ES-I3 (cell line): Measurements from ENCODE around the gene CLSTN2.

ENCODE experiments used
- H3K36me3 ChIP-seq: 2 replicates; pipeline ENCODE4 v1.6.1; 2013; ENCODE audit warnings: mild to moderate bottlenecking, low read length, control low read depth, moderate library complexity; ENCODE audit not compliant: insufficient read depth
- H3K4me1 ChIP-seq: 2 replicates; pipeline ENCODE4 v1.6.1; 2013; ENCODE audit warnings: mild to moderate bottlenecking, control low read depth, low read length; ENCODE audit not compliant: insufficient read depth
- H3K9ac ChIP-seq: 2 replicates; pipeline ENCODE4 v1.6.1; 2013; ENCODE audit warnings: low read depth, mild to moderate bottlenecking, low read length, moderate library complexity
- H3K9me3 ChIP-seq: 2 replicates; pipeline ENCODE4 v1.6.1; 2013; ENCODE audit warnings: mild to moderate bottlenecking, low read length, moderate library complexity; ENCODE audit not compliant: control insufficient read depth, insufficient read depth

CLSTN2 gene

GRCh38 chr3:140470962-140471361 is 536.0 kb downstream of the CLSTN2 start:
- Histone ChIP-seq H3K9ac (no peak overlapping the region), H3K9me3 (no peaks in the 10 kb centered on the region), H3K4me1 (0 out of 2 replicates have a peak, but pooled peaks cover 9% of the 10 kb centered on the region), H3K36me3 (no peaks in the 10 kb centered on the region)

GRCh38 chr3:140472306-140473020 is 537.5 kb downstream of the CLSTN2 start:
- Histone ChIP-seq H3K9ac (no peak overlapping the region), H3K4me1 (0 out of 2 replicates have a peak, but pooled peaks cover 9% of the 10 kb centered on the region), H3K36me3 (no peaks in the 10 kb centered on the region), H3K9me3 (no peaks in the 10 kb centered on the region)

GRCh38 chr3:140487566-140487965 is 552.6 kb downstream of the CLSTN2 start:
- H3K4me1 ChIP-seq, result no peaks in the 10 kb centered on the region
- no peaks in the 10 kb centered on the region for H3K36me3 ChIP-seq
- H3K9ac ChIP-seq, result no peak overlapping the region
- H3K9me3 ChIP-seq, result peaks cover 4% of the 10 kb centered on the region; the same call in 1 of the 2 replicates

GRCh38 chr3:140493271-140493670 is 558.3 kb downstream of the CLSTN2 start:
- no peaks in the 10 kb centered on the region for H3K9me3 ChIP-seq
- H3K36me3 ChIP-seq, result no peaks in the 10 kb centered on the region
- no peak overlapping the region for H3K9ac ChIP-seq
- H3K4me1 ChIP-seq, result no peaks in the 10 kb centered on the region

GRCh38 chr3:140494970-140495369 is 560.0 kb downstream of the CLSTN2 start:
- Histone ChIP-seq H3K4me1 (no peaks in the 10 kb centered on the region), H3K36me3 (no peaks in the 10 kb centered on the region), H3K9ac (no peak overlapping the region), H3K9me3 (no peaks in the 10 kb centered on the region)

GRCh38 chr3:140497331-140497730 is 562.3 kb downstream of the CLSTN2 start:
- no peaks in the 10 kb centered on the region for H3K9me3 ChIP-seq
- no peak overlapping the region for H3K9ac ChIP-seq
- no peaks in the 10 kb centered on the region for H3K4me1 ChIP-seq
- H3K36me3 ChIP-seq, result no peaks in the 10 kb centered on the region

- Histone ChIP-seq H3K4me1 (no peaks in the 10 kb centered on the region), H3K36me3 (no peaks in the 10 kb centered on the region), H3K9ac (no peak overlapping the region), H3K9me3 (no peaks in the 10 kb centered on the region)
Measured at GRCh38 chr3:140499114-140499757, 564.3 kb downstream of the CLSTN2 start.

- H3K9ac ChIP-seq, result no peak overlapping the region
- H3K36me3 ChIP-seq, result no peaks in the 10 kb centered on the region
- H3K4me1 ChIP-seq, result peaks cover 6% of the 10 kb centered on the region; the same call in 1 of the 2 replicates
- H3K9me3 ChIP-seq, result no peaks in the 10 kb centered on the region
Measured at GRCh38 chr3:140500473-140500872, 565.5 kb downstream of the CLSTN2 start.

GRCh38 chr3:140501061-140501769 is 566.2 kb downstream of the CLSTN2 start:
- Histone ChIP-seq H3K9ac (no peak overlapping the region), H3K4me1 (peaks cover 10% of the 10 kb centered on the region; the same call in 1 of the 2 replicates), H3K36me3 (no peaks in the 10 kb centered on the region), H3K9me3 (no peaks in the 10 kb centered on the region)

- Histone ChIP-seq H3K9me3 (no peaks in the 10 kb centered on the region), H3K9ac (no peak overlapping the region), H3K4me1 (peaks cover 11% of the 10 kb centered on the region; the same call in 1 of the 2 replicates), H3K36me3 (no peaks in the 10 kb centered on the region)
Measured at GRCh38 chr3:140501770-140502364, 566.9 kb downstream of the CLSTN2 start.

- H3K36me3 ChIP-seq, result no peaks in the 10 kb centered on the region
- no peaks in the 10 kb centered on the region for H3K9me3 ChIP-seq
- H3K9ac ChIP-seq, result no peak overlapping the region
- peaks cover 25% of the 10 kb centered on the region for H3K4me1 ChIP-seq
Measured at GRCh38 chr3:140505213-140505612, 570.2 kb downstream of the CLSTN2 start.

GRCh38 chr3:140505876-140506275 is 570.9 kb downstream of the CLSTN2 start:
- Histone ChIP-seq H3K9ac (no peak overlapping the region), H3K4me1 (peaks cover 30% of the 10 kb centered on the region), H3K36me3 (no peaks in the 10 kb centered on the region), H3K9me3 (no peaks in the 10 kb centered on the region)

GRCh38 chr3:140508550-140508949 is 573.6 kb downstream of the CLSTN2 start:
- H3K4me1 ChIP-seq, result peaks cover 31% of the 10 kb centered on the region
- no peaks in the 10 kb centered on the region for H3K9me3 ChIP-seq
- H3K36me3 ChIP-seq, result no peaks in the 10 kb centered on the region
- no peak overlapping the region for H3K9ac ChIP-seq

- H3K4me1 ChIP-seq, result peaks cover 28% of the 10 kb centered on the region
- no peaks in the 10 kb centered on the region for H3K36me3 ChIP-seq
- no peaks in the 10 kb centered on the region for H3K9me3 ChIP-seq
- H3K9ac ChIP-seq, result no peak overlapping the region
Measured at GRCh38 chr3:140509534-140509933, 574.5 kb downstream of the CLSTN2 start.
